ENCODE data around the gene XPNPEP3.

Gene XPNPEP3

GRCh38 chr22:40878922-40879321 is 22.0 kb downstream of the XPNPEP3 start:
- no peak for DNase-seq (ENCODE audit: low spot score)
- Histone ChIP-seq H4K91ac (ENCODE audit: low read depth, low read length, poor library complexity) (no peak overlapping the region), H3K4me1 (ENCODE audit: control insufficient read depth in 2 of 2, insufficient read depth in 1 of 2, low read depth in 1 of 2, low read length in 2 of 2) (no peaks in the 10 kb centered on the region), H3K36me3 (replicated peaks in 1 of 2; ENCODE audit: control insufficient read depth in 2 of 2, insufficient read depth in 2 of 2, low read length in 2 of 2) (peaks cover 10 to 68% of the 10 kb centered on the region in 2 donors), H3K4ac (ENCODE audit: low read length) (no peak overlapping the region), H2BK120ac (ENCODE audit: low read depth, low read length) (no peak overlapping the region), H3K18ac (ENCODE audit: low read length) (no peak overlapping the region), H2BK5ac (ENCODE audit: low read length) (no peak overlapping the region), H3K9me3 (replicated peaks in 1 of 2; ENCODE audit: control insufficient read depth in 2 of 2, insufficient read depth in 1 of 2, low read depth in 1 of 2, low read length in 2 of 2) (no peaks in the 10 kb centered on the region), H2AFZ (ENCODE audit: low read length) (no peak overlapping the region), H3K14ac (ENCODE audit: low read length) (no peak overlapping the region), H3K27me3 (ENCODE audit: control insufficient read depth in 3 of 3, insufficient read depth in 3 of 3, low read depth in 1 of 3, low read length in 3 of 3) (no peaks in the 10 kb centered on the region), H3K79me1 (ENCODE audit: low read depth, low read length) (no peaks in the 10 kb centered on the region), H3K4me3 (ENCODE audit: low read length in 2 of 2) (no peak overlapping the region), H3K23ac (ENCODE audit: low read depth, low read length, poor library complexity) (no peak overlapping the region), H2AK5ac (ENCODE audit: low read depth, low read length) (no peak overlapping the region), H3K9ac (ENCODE audit: low read depth, low read length, poor library complexity) (no peak overlapping the region), H3K4me2 (ENCODE audit: insufficient read depth, low read length, poor library complexity, severe bottlenecking) (no peak overlapping the region), H3K27ac (replicated peaks; ENCODE audit: low read length) (no peak overlapping the region), H2BK15ac (ENCODE audit: low read length) (no peak overlapping the region), H2BK12ac (ENCODE audit: low read length) (no peak overlapping the region), H4K8ac (ENCODE audit: low read depth, low read length) (no peak overlapping the region)
- no CpG with 5 or more reads among the region's 2 CpGs for WGBS, 2 donors (ENCODE audit: extremely low coverage in 2 of 2, insufficient read length in 2 of 2, insufficient replicate concordance in 1 of 2)

- Histone ChIP-seq H3K36me3 (replicated peaks in 1 of 2; ENCODE audit: control insufficient read depth in 2 of 2, insufficient read depth in 2 of 2, low read length in 2 of 2) (peaks cover 9 to 82% of the 10 kb centered on the region in 2 donors), H4K8ac (ENCODE audit: low read depth, low read length) (no peak overlapping the region), H3K4me1 (ENCODE audit: control insufficient read depth in 2 of 2, insufficient read depth in 1 of 2, low read depth in 1 of 2, low read length in 2 of 2) (no peaks in the 10 kb centered on the region), H2AK5ac (ENCODE audit: low read depth, low read length) (no peak overlapping the region), H3K4me3 (ENCODE audit: low read length in 2 of 2) (no peak overlapping the region), H3K9ac (ENCODE audit: low read depth, low read length, poor library complexity) (no peak overlapping the region), H2BK120ac (ENCODE audit: low read depth, low read length) (no peak overlapping the region), H3K14ac (ENCODE audit: low read length) (no peak overlapping the region), H2BK12ac (ENCODE audit: low read length) (no peak overlapping the region), H3K4me2 (ENCODE audit: insufficient read depth, low read length, poor library complexity, severe bottlenecking) (no peak overlapping the region), H3K27ac (replicated peaks; ENCODE audit: low read length) (no peak overlapping the region), H3K79me1 (ENCODE audit: low read depth, low read length) (no peaks in the 10 kb centered on the region), H2BK15ac (ENCODE audit: low read length) (no peak overlapping the region), H3K18ac (ENCODE audit: low read length) (no peak overlapping the region), H2AFZ (ENCODE audit: low read length) (no peak overlapping the region), H3K27me3 (ENCODE audit: control insufficient read depth in 3 of 3, insufficient read depth in 3 of 3, low read depth in 1 of 3, low read length in 3 of 3) (no peaks in the 10 kb centered on the region), H4K91ac (ENCODE audit: low read depth, low read length, poor library complexity) (no peak overlapping the region), H3K4ac (ENCODE audit: low read length) (no peak overlapping the region), H3K9me3 (replicated peaks in 1 of 2; ENCODE audit: control insufficient read depth in 2 of 2, insufficient read depth in 1 of 2, low read depth in 1 of 2, low read length in 2 of 2) (no peaks in the 10 kb centered on the region), H2BK5ac (ENCODE audit: low read length) (no peak overlapping the region), H3K23ac (ENCODE audit: low read depth, low read length, poor library complexity) (no peak overlapping the region)
- DNase-seq (ENCODE audit: low spot score), result no peak
Observed at GRCh38 chr22:40889116-40889515, 32.2 kb downstream of the XPNPEP3 start.

DNA sequence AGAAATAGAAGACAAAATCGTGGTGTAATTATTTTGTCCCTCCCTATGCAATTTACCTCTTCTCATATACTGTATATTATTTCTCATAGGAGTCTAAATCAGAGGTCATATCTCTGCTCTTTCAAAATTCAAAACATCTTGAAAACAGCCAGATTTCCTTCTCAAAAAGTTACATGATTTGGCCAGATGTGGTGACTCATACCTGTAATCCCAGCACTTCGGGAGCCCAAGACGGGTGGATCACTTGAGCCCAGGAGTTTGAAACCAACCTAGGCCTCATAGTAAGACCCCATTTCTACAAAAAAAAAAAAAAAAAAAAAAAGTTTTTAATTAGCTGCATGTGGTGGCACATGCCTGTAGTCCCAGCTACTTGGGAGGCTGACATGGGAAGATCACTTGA is 33.9 kb downstream of the XPNPEP3 start:
- H2BK12ac ChIP-seq (ENCODE audit: low read length), result no peak overlapping the region
- no peaks in the 10 kb centered on the region for H3K27me3 ChIP-seq (ENCODE audit: control insufficient read depth in 3 of 3, insufficient read depth in 3 of 3, low read depth in 1 of 3, low read length in 3 of 3)
- H2BK5ac ChIP-seq (ENCODE audit: low read length), result no peak overlapping the region
- no peak overlapping the region for H4K8ac ChIP-seq (ENCODE audit: low read depth, low read length)
- peaks cover 9 to 66% of the 10 kb centered on the region in 2 donors for H3K36me3 ChIP-seq (replicated peaks in 1 of 2; ENCODE audit: control insufficient read depth in 2 of 2, insufficient read depth in 2 of 2, low read length in 2 of 2)
- no peak overlapping the region for H3K23ac ChIP-seq (ENCODE audit: low read depth, low read length, poor library complexity)
- H4K91ac ChIP-seq (ENCODE audit: low read depth, low read length, poor library complexity), result no peak overlapping the region
- H3K4ac ChIP-seq (ENCODE audit: low read length), result no peak overlapping the region
- H3K14ac ChIP-seq (ENCODE audit: low read length), result no peak overlapping the region
- no peak overlapping the region for H2AK5ac ChIP-seq (ENCODE audit: low read depth, low read length)
- no peaks in the 10 kb centered on the region for H3K9me3 ChIP-seq (replicated peaks in 1 of 2; ENCODE audit: control insufficient read depth in 2 of 2, insufficient read depth in 1 of 2, low read depth in 1 of 2, low read length in 2 of 2)
- no peak overlapping the region for H3K4me3 ChIP-seq (ENCODE audit: low read length in 2 of 2)
- no peak overlapping the region for H2BK120ac ChIP-seq (ENCODE audit: low read depth, low read length)
- H2BK15ac ChIP-seq (ENCODE audit: low read length), result no peak overlapping the region
- no peak overlapping the region for H3K27ac ChIP-seq (replicated peaks; ENCODE audit: low read length)
- H3K79me1 ChIP-seq (ENCODE audit: low read depth, low read length), result no peaks in the 10 kb centered on the region
- no peak overlapping the region for H3K18ac ChIP-seq (ENCODE audit: low read length)
- H3K4me2 ChIP-seq (ENCODE audit: insufficient read depth, low read length, poor library complexity, severe bottlenecking), result no peak overlapping the region
- no CpG with 5 or more reads among the region's 3 CpGs for WGBS, 2 donors (ENCODE audit: extremely low coverage in 2 of 2, insufficient read length in 2 of 2, insufficient replicate concordance in 1 of 2)
- H3K4me1 ChIP-seq (ENCODE audit: control insufficient read depth in 2 of 2, insufficient read depth in 1 of 2, low read depth in 1 of 2, low read length in 2 of 2), result no peaks in the 10 kb centered on the region
- no peak overlapping the region for H2AFZ ChIP-seq (ENCODE audit: low read length)
- no peak for DNase-seq (ENCODE audit: low spot score)
- H3K9ac ChIP-seq (ENCODE audit: low read depth, low read length, poor library complexity), result no peak overlapping the region

- WGBS, 2 donors (ENCODE audit: extremely low coverage in 2 of 2, insufficient read length in 2 of 2, insufficient replicate concordance in 1 of 2), result no CpG with 5 or more reads among the region's 4 CpGs
- Histone ChIP-seq H3K14ac (ENCODE audit: low read length) (no peak overlapping the region), H4K91ac (ENCODE audit: low read depth, low read length, poor library complexity) (no peak overlapping the region)
Observed at GRCh38 chr22:40894417-40894816, 37.5 kb downstream of the XPNPEP3 start.

More at GRCh38 chr22:40894417-40894816, 37.5 kb downstream of the XPNPEP3 start:
- Histone ChIP-seq H3K27me3 (ENCODE audit: control insufficient read depth in 3 of 3, insufficient read depth in 3 of 3, low read depth in 1 of 3, low read length in 3 of 3) (no peaks in the 10 kb centered on the region), H4K8ac (ENCODE audit: low read depth, low read length) (no peak overlapping the region), H3K4me2 (ENCODE audit: insufficient read depth, low read length, poor library complexity, severe bottlenecking) (no peak overlapping the region), H3K79me1 (ENCODE audit: low read depth, low read length) (no peaks in the 10 kb centered on the region), H3K27ac (replicated peaks; ENCODE audit: low read length) (no peak overlapping the region), H3K9ac (ENCODE audit: low read depth, low read length, poor library complexity) (no peak overlapping the region), H3K23ac (ENCODE audit: low read depth, low read length, poor library complexity) (no peak overlapping the region), H3K4me1 (ENCODE audit: control insufficient read depth in 2 of 2, insufficient read depth in 1 of 2, low read depth in 1 of 2, low read length in 2 of 2) (no peaks in the 10 kb centered on the region), H2AK5ac (ENCODE audit: low read depth, low read length) (no peak overlapping the region), H2BK5ac (ENCODE audit: low read length) (no peak overlapping the region), H2BK12ac (ENCODE audit: low read length) (no peak overlapping the region), H2BK15ac (ENCODE audit: low read length) (no peak overlapping the region), H2BK120ac (ENCODE audit: low read depth, low read length) (no peak overlapping the region), H3K9me3 (replicated peaks in 1 of 2; ENCODE audit: control insufficient read depth in 2 of 2, insufficient read depth in 1 of 2, low read depth in 1 of 2, low read length in 2 of 2) (no peaks in the 10 kb centered on the region), H2AFZ (ENCODE audit: low read length) (no peak overlapping the region), H3K4me3 (ENCODE audit: low read length in 2 of 2) (no peak overlapping the region), H3K4ac (ENCODE audit: low read length) (no peak overlapping the region), H3K36me3 (replicated peaks in 1 of 2; ENCODE audit: control insufficient read depth in 2 of 2, insufficient read depth in 2 of 2, low read length in 2 of 2) (peaks cover 7 to 41% of the 10 kb centered on the region in 2 donors), H3K18ac (ENCODE audit: low read length) (no peak overlapping the region)
- no peak for DNase-seq (ENCODE audit: low spot score)

Measured in neuronal stem cell (in vitro differentiated cells).